ENCODE measurements around the gene CSRP3. TPM values are rescaled to one million over a fixed set of nuclear protein-coding genes. Genes with fewer than 3 reads are reported as not detected.

CSRP3 gene
- polyA plus RNA-seq (2013, experiment 1 of 2), result not detected
- polyA plus RNA-seq (2013, experiment 2 of 2), result not detected

GRCh38 chr11:19201737-19202605 is at the start of gene CSRP3:
CSRP3 (minus strand) TSS chr11:19201983; CDS start chr11:19192448, 9,535 bp downstream.
- Histone ChIP-seq H3K18ac (ENCODE audit: low read length) (no peak within 1 kb of the TSS), H3K14ac (ENCODE audit: low read length) (no peak within 1 kb of the TSS), H4K8ac (ENCODE audit: low read depth, low read length) (no peak within 1 kb of the TSS), H3K79me1 (ENCODE audit: low read depth, low read length) (no peaks in the 10 kb centered on the region), H3K4me1 (ENCODE audit: control insufficient read depth in 2 of 2, insufficient read depth in 1 of 2, low read depth in 1 of 2, low read length in 2 of 2) (no peaks in the 10 kb centered on the region), H2BK15ac (ENCODE audit: low read length) (no peak within 1 kb of the TSS), H2BK5ac (ENCODE audit: low read length) (no peak within 1 kb of the TSS), H4K91ac (ENCODE audit: low read depth, low read length, poor library complexity) (no peak within 1 kb of the TSS), H3K9ac (ENCODE audit: low read depth, low read length, poor library complexity) (no peak within 1 kb of the TSS), H3K36me3 (replicated peaks in 1 of 2; ENCODE audit: control insufficient read depth in 2 of 2, insufficient read depth in 2 of 2, low read length in 2 of 2) (no peaks in the 10 kb centered on the region), H2AFZ (ENCODE audit: low read length) (no peak within 1 kb of the TSS), H3K9me3 (replicated peaks in 1 of 2; ENCODE audit: control insufficient read depth in 2 of 2, insufficient read depth in 1 of 2, low read depth in 1 of 2, low read length in 2 of 2) (peaks cover 0 to 22% of the 10 kb centered on the region in 2 donors), H2AK5ac (ENCODE audit: low read depth, low read length) (no peak within 1 kb of the TSS), H3K23ac (ENCODE audit: low read depth, low read length, poor library complexity) (no peak within 1 kb of the TSS), H3K4me3 (ENCODE audit: low read length in 2 of 2) (no peak within 1 kb of the TSS), H2BK120ac (ENCODE audit: low read depth, low read length) (no peak within 1 kb of the TSS), H3K27ac (replicated peaks; ENCODE audit: low read length) (no peak within 1 kb of the TSS), H3K4ac (ENCODE audit: low read length) (no peak within 1 kb of the TSS), H3K4me2 (ENCODE audit: insufficient read depth, low read length, poor library complexity, severe bottlenecking) (no peak within 1 kb of the TSS), H2BK12ac (ENCODE audit: low read length) (no peak within 1 kb of the TSS), H3K27me3 (ENCODE audit: control insufficient read depth in 3 of 3, insufficient read depth in 3 of 3, low read depth in 1 of 3, low read length in 3 of 3) (peaks cover 0 to 82% (median 0%) of the 10 kb centered on the region in 3 experiments)
- WGBS, 2 donors (ENCODE audit: extremely low coverage in 2 of 2, insufficient read length in 2 of 2, insufficient replicate concordance in 1 of 2), result no CpG with 5 or more reads among the region's 7 CpGs
- no peak for DNase-seq (ENCODE audit: low spot score)

GRCh38 chr11:19251577-19251976 is 49.8 kb upstream of the CSRP3 start:
- H3K79me1 ChIP-seq (ENCODE audit: low read depth, low read length), result no peaks in the 10 kb centered on the region
- no peak overlapping the region for H2AK5ac ChIP-seq (ENCODE audit: low read depth, low read length)
- no peaks in the 10 kb centered on the region for H3K4me1 ChIP-seq (ENCODE audit: control insufficient read depth in 2 of 2, insufficient read depth in 1 of 2, low read depth in 1 of 2, low read length in 2 of 2)
- H3K9ac ChIP-seq (ENCODE audit: low read depth, low read length, poor library complexity), result no peak overlapping the region
- H3K23ac ChIP-seq (ENCODE audit: low read depth, low read length, poor library complexity), result no peak overlapping the region
- H2BK5ac ChIP-seq (ENCODE audit: low read length), result no peak overlapping the region
- H3K27ac ChIP-seq (replicated peaks; ENCODE audit: low read length), result no peak overlapping the region
- H2BK120ac ChIP-seq (ENCODE audit: low read depth, low read length), result no peak overlapping the region
- H2AFZ ChIP-seq (ENCODE audit: low read length), result no peak overlapping the region
- no peak overlapping the region for H3K4ac ChIP-seq (ENCODE audit: low read length)
- no peak overlapping the region for H2BK15ac ChIP-seq (ENCODE audit: low read length)
- H3K4me3 ChIP-seq (ENCODE audit: low read length in 2 of 2), result no peak overlapping the region
- H4K91ac ChIP-seq (ENCODE audit: low read depth, low read length, poor library complexity), result no peak overlapping the region
- H3K4me2 ChIP-seq (ENCODE audit: insufficient read depth, low read length, poor library complexity, severe bottlenecking), result no peak overlapping the region
- H4K8ac ChIP-seq (ENCODE audit: low read depth, low read length), result no peak overlapping the region
- H3K18ac ChIP-seq (ENCODE audit: low read length), result no peak overlapping the region
- H3K36me3 ChIP-seq (replicated peaks in 1 of 2; ENCODE audit: control insufficient read depth in 2 of 2, insufficient read depth in 2 of 2, low read length in 2 of 2), result no peaks in the 10 kb centered on the region
- no peak overlapping the region for H3K14ac ChIP-seq (ENCODE audit: low read length)
- H2BK12ac ChIP-seq (ENCODE audit: low read length), result no peak overlapping the region
- DNase-seq (ENCODE audit: low spot score), result no peak
- peaks cover 2 to 9% of the 10 kb centered on the region in 2 donors for H3K9me3 ChIP-seq (replicated peaks in 1 of 2; ENCODE audit: control insufficient read depth in 2 of 2, insufficient read depth in 1 of 2, low read depth in 1 of 2, low read length in 2 of 2)
- peaks cover 0 to 66% (median 0%) of the 10 kb centered on the region in 3 experiments for H3K27me3 ChIP-seq (ENCODE audit: control insufficient read depth in 3 of 3, insufficient read depth in 3 of 3, low read depth in 1 of 3, low read length in 3 of 3)

GRCh38 chr11:19246816-19247215 is 45.0 kb upstream of the CSRP3 start:
- H3K14ac ChIP-seq (ENCODE audit: low read length), result no peak overlapping the region
- no peak overlapping the region for H4K91ac ChIP-seq (ENCODE audit: low read depth, low read length, poor library complexity)
- H3K9ac ChIP-seq (ENCODE audit: low read depth, low read length, poor library complexity), result no peak overlapping the region
- no peak overlapping the region for H2BK12ac ChIP-seq (ENCODE audit: low read length)
- WGBS, 2 donors (ENCODE audit: extremely low coverage in 2 of 2, insufficient read length in 2 of 2, insufficient replicate concordance in 1 of 2), result no CpG with 5 or more reads among the region's 1 CpG
- no peak overlapping the region for H3K4ac ChIP-seq (ENCODE audit: low read length)
- H3K27me3 ChIP-seq (ENCODE audit: control insufficient read depth in 3 of 3, insufficient read depth in 3 of 3, low read depth in 1 of 3, low read length in 3 of 3), result peaks cover 3 to 71% (median 24%) of the 10 kb centered on the region in 3 experiments
- H2BK15ac ChIP-seq (ENCODE audit: low read length), result no peak overlapping the region
- no peak overlapping the region for H2BK120ac ChIP-seq (ENCODE audit: low read depth, low read length)
- DNase-seq (ENCODE audit: low spot score), result no peak
- no peaks in the 10 kb centered on the region for H3K79me1 ChIP-seq (ENCODE audit: low read depth, low read length)
- peaks cover 0 to 3% of the 10 kb centered on the region in 2 donors for H3K9me3 ChIP-seq (replicated peaks in 1 of 2; ENCODE audit: control insufficient read depth in 2 of 2, insufficient read depth in 1 of 2, low read depth in 1 of 2, low read length in 2 of 2)
- no peak overlapping the region for H2AFZ ChIP-seq (ENCODE audit: low read length)
- H3K23ac ChIP-seq (ENCODE audit: low read depth, low read length, poor library complexity), result no peak overlapping the region
- no peaks in the 10 kb centered on the region for H3K36me3 ChIP-seq (replicated peaks in 1 of 2; ENCODE audit: control insufficient read depth in 2 of 2, insufficient read depth in 2 of 2, low read length in 2 of 2)
- no peak overlapping the region for H3K18ac ChIP-seq (ENCODE audit: low read length)
- no peak overlapping the region for H3K4me2 ChIP-seq (ENCODE audit: insufficient read depth, low read length, poor library complexity, severe bottlenecking)
- H3K4me3 ChIP-seq (ENCODE audit: low read length in 2 of 2), result no peak overlapping the region
- H2AK5ac ChIP-seq (ENCODE audit: low read depth, low read length), result no peak overlapping the region
- no peak overlapping the region for H2BK5ac ChIP-seq (ENCODE audit: low read length)
- H3K4me1 ChIP-seq (ENCODE audit: control insufficient read depth in 2 of 2, insufficient read depth in 1 of 2, low read depth in 1 of 2, low read length in 2 of 2), result peaks cover 4 to 7% of the 10 kb centered on the region in 2 donors
- no peak overlapping the region for H4K8ac ChIP-seq (ENCODE audit: low read depth, low read length)
- no peak overlapping the region for H3K27ac ChIP-seq (replicated peaks; ENCODE audit: low read length)

GRCh38 chr11:19245351-19245750 is 43.6 kb upstream of the CSRP3 start:
- Histone ChIP-seq H3K18ac (ENCODE audit: low read length) (no peak overlapping the region), H2BK12ac (ENCODE audit: low read length) (no peak overlapping the region), H2AFZ (ENCODE audit: low read length) (no peak overlapping the region), H3K9ac (ENCODE audit: low read depth, low read length, poor library complexity) (no peak overlapping the region), H4K8ac (ENCODE audit: low read depth, low read length) (no peak overlapping the region), H2AK5ac (ENCODE audit: low read depth, low read length) (no peak overlapping the region), H2BK120ac (ENCODE audit: low read depth, low read length) (no peak overlapping the region), H4K91ac (ENCODE audit: low read depth, low read length, poor library complexity) (no peak overlapping the region), H3K4me1 (ENCODE audit: control insufficient read depth in 2 of 2, insufficient read depth in 1 of 2, low read depth in 1 of 2, low read length in 2 of 2) (peaks cover 4 to 8% of the 10 kb centered on the region in 2 donors), H3K23ac (ENCODE audit: low read depth, low read length, poor library complexity) (no peak overlapping the region), H3K27ac (replicated peaks; ENCODE audit: low read length) (no peak overlapping the region), H3K27me3 (ENCODE audit: control insufficient read depth in 3 of 3, insufficient read depth in 3 of 3, low read depth in 1 of 3, low read length in 3 of 3) (peaks cover 3 to 68% (median 25%) of the 10 kb centered on the region in 3 experiments), H3K4me2 (ENCODE audit: insufficient read depth, low read length, poor library complexity, severe bottlenecking) (no peak overlapping the region), H3K36me3 (replicated peaks in 1 of 2; ENCODE audit: control insufficient read depth in 2 of 2, insufficient read depth in 2 of 2, low read length in 2 of 2) (no peaks in the 10 kb centered on the region), H3K4me3 (ENCODE audit: low read length in 2 of 2) (no peak overlapping the region), H3K14ac (ENCODE audit: low read length) (no peak overlapping the region), H3K79me1 (ENCODE audit: low read depth, low read length) (no peaks in the 10 kb centered on the region), H3K9me3 (replicated peaks in 1 of 2; ENCODE audit: control insufficient read depth in 2 of 2, insufficient read depth in 1 of 2, low read depth in 1 of 2, low read length in 2 of 2) (peaks cover 0 to 3% of the 10 kb centered on the region in 2 donors), H2BK15ac (ENCODE audit: low read length) (no peak overlapping the region), H3K4ac (ENCODE audit: low read length) (no peak overlapping the region), H2BK5ac (ENCODE audit: low read length) (no peak overlapping the region)
- no peak for DNase-seq (ENCODE audit: low spot score)
- whole genome bisulfite sequencing, 2 donors (ENCODE audit: extremely low coverage in 2 of 2, insufficient read length in 2 of 2, insufficient replicate concordance in 1 of 2), result no CpG with 5 or more reads among the region's 5 CpGs

All from neuronal stem cell (in vitro differentiated cells).